HG03039 (cell line): ENCODE data around the gene FOLR2.
"Not testable (repeated sequence)": the region's sequence is repeated elsewhere in the genome, so short reads cannot be mapped to it uniquely, and the experiment has no call there.

ENCODE experiments used
- ATAC-seq: cut with Tn5 transposase; IDR thresholded peaks from one replicate; pipeline ENCODE4 v1.9.1; 2021; ENCODE audit warnings: mild to moderate bottlenecking, moderate library complexity; ENCODE audit not compliant: unreplicated experiment

The FOLR2 gene

GRCh38 chr11:72266960-72267359 lies 50.4 kb downstream of the FOLR2 start:
- not testable (repeated sequence) for ATAC-seq

GRCh38 chr11:72267956-72268617 lies 51.5 kb downstream of the FOLR2 start:
- ATAC-seq: no peak
